Common myeloid progenitor, CD34-positive (primary cell): ENCODE data around the gene SBF2.

Experiments used
- CTCF ChIA-PET: fragments of 350-600 bp; sonication (Branson Sonifier 250); formaldehyde crosslinking; loops from one replicate; lab custom pipeline; 2021; ENCODE audit warnings: antibody characterized with exemption; lab: Charles Lee
- POLR2A ChIA-PET: fragments of 350-600 bp; sonication (Branson Sonifier 250); formaldehyde crosslinking; loops from one replicate; lab custom pipeline; 2021; ENCODE audit warnings: antibody characterized with exemption; lab: Charles Lee
- DNase-seq, 3 donors: peaks; one replicate each; pipeline versions ENCODE4 v3.0.0 to v3.0.0-alpha.2; 2013
- H3K27ac ChIP-seq, 2 experiments: 1 replicate in 1 of 2; 2 replicates in 1 of 2; pipeline ENCODE4 v1.7.0; 2013; ENCODE audit warnings: inconsistent platforms in 2 of 2, low read length in 2 of 2, mild to moderate bottlenecking in 2 of 2, low read depth in 1 of 2, moderate library complexity in 1 of 2; ENCODE audit not compliant: severe bottlenecking in 2 of 2, insufficient read depth in 1 of 2, poor library complexity in 1 of 2
- H3K27me3 ChIP-seq, 5 experiments: replicated peaks in 2 of 5; 1 replicate in 3 of 5; 2 replicates in 2 of 5; pipeline versions ENCODE4 v1.6.1 to v1.7.0; 2013; ENCODE audit warnings: low read length in 4 of 5, mild to moderate bottlenecking in 2 of 5, moderate library complexity in 2 of 5, inconsistent platforms in 1 of 5; ENCODE audit not compliant: insufficient read depth in 5 of 5, control insufficient read depth in 4 of 5
- H3K36me3 ChIP-seq, 4 experiments: 1 replicate in 2 of 4; 2 replicates in 2 of 4; pipeline versions ENCODE4 v1.6.1 to v1.7.0; 2013; ENCODE audit warnings: low read length in 3 of 4, control low read depth in 1 of 4, mild to moderate bottlenecking in 1 of 4; ENCODE audit not compliant: control insufficient read depth in 4 of 4, insufficient read depth in 4 of 4
- H3K4me1 ChIP-seq, 4 experiments: 1 replicate in 3 of 4; 2 replicates in 1 of 4; pipeline versions ENCODE4 v1.6.1 to v1.7.1; 2013; ENCODE audit warnings: low read length in 3 of 4, mild to moderate bottlenecking in 3 of 4, control low read depth in 1 of 4, inconsistent platforms in 1 of 4, moderate library complexity in 1 of 4; ENCODE audit not compliant: control insufficient read depth in 4 of 4, insufficient read depth in 4 of 4; ENCODE audit errors: control extremely low read depth in 1 of 4
- H3K4me3 ChIP-seq, 7 experiments: 1 replicate in 4 of 7; 2 replicates in 3 of 7; pipeline versions ENCODE4 v1.5.1 to v1.7.0; 2013; ENCODE audit warnings: mild to moderate bottlenecking in 7 of 7, low read length in 6 of 7, moderate library complexity in 6 of 7, inconsistent platforms in 2 of 7, low read depth in 2 of 7, control low read depth in 1 of 7; ENCODE audit not compliant: insufficient read depth in 4 of 7, control insufficient read depth in 1 of 7; ENCODE audit errors: extremely low read depth in 1 of 7
- H3K9me3 ChIP-seq, 5 experiments: 1 replicate in 4 of 5; 2 replicates in 1 of 5; pipeline versions ENCODE4 v1.6.1 to v1.7.1; 2013; ENCODE audit warnings: low read length in 4 of 5, mild to moderate bottlenecking in 2 of 5, inconsistent platforms in 1 of 5, low read depth in 1 of 5, moderate library complexity in 1 of 5; ENCODE audit not compliant: control insufficient read depth in 4 of 5, insufficient read depth in 2 of 5; ENCODE audit errors: control extremely low read depth in 1 of 5
- WGBS: methylation state at CpG from one replicate; pipeline ENCODE4 v1.1.5; 2013; ENCODE audit not compliant: insufficient coverage; 5-methylcytosine and 5-hydroxymethylcytosine counted together

Gene SBF2

DNA sequence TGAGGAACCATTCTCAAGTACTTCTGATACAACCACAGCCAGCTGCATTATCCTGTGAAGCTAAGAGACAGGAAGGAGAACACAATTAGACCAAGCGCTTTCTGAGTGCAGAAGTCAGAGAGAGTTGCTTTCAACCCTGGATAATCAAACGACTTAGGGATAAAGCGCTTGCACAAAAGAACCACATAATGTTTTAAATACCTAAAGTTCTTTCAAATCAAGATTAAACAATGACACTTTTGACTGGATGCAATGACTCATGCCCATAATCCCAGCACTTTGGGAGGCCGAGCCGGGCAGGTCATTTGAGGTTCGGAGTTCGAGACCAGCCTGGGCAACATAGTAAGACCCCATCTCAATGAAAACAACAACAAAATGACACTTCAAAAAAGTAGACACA, 485.1 kb downstream of the SBF2 start:
- H3K9me3 ChIP-seq: peaks cover 0 to 3% (median 0%) of the 10 kb centered on the region in 5 experiments
- ChIA-PET POLR2A (no interaction called here), CTCF (interaction anchor here (0.7 kb wide), 1 partner anchor 33 kb away, joined by 3 read pairs; no protein-coding TSS in a partner anchor)
- peak in 1 of 3 donors; percentile 30 for DNase-seq
- no peaks in the 10 kb centered on the region for H3K4me1 ChIP-seq
- 96% methylated on average over 3 of the region's 7 CpGs for WGBS
- H3K36me3 ChIP-seq: peaks cover 6 to 32% (median 14%) of the 10 kb centered on the region in 4 experiments
- no peak overlapping the region for H3K27ac ChIP-seq
- H3K4me3 ChIP-seq: no peak overlapping the region
- H3K27me3 ChIP-seq: no peaks in the 10 kb centered on the region

GRCh38 chr11:9806946-9807687, 486.9 kb downstream of the SBF2 start:
- Histone ChIP-seq H3K4me3 (no peak overlapping the region), H3K27ac (no peak overlapping the region), H3K4me1 (no peaks in the 10 kb centered on the region), H3K27me3 (no peaks in the 10 kb centered on the region), H3K36me3 (peaks cover 6 to 32% (median 14%) of the 10 kb centered on the region in 4 experiments), H3K9me3 (peaks cover 0 to 3% (median 0%) of the 10 kb centered on the region in 5 experiments)
- 100% methylated on average over 2 of the region's 4 CpGs for WGBS
- DNase-seq: no peak
- CTCF ChIA-PET: interaction anchor here (1.5 kb wide), 1 partner anchor 19 kb away, joined by 4 read pairs; no protein-coding TSS in a partner anchor
- POLR2A ChIA-PET: no interaction called here

GRCh38 chr11:9804419-9804902, 489.6 kb downstream of the SBF2 start:
- no peak for DNase-seq
- H3K27ac ChIP-seq: no peak overlapping the region
- ChIA-PET POLR2A (no interaction called here), CTCF (interaction anchor here (0.7 to 1.4 kb wide), 3 partner anchors 12 to 20 kb away, joined by 3 read pairs; no protein-coding TSS in a partner anchor)
- H3K9me3 ChIP-seq: peaks cover 0 to 3% (median 0%) of the 10 kb centered on the region in 5 experiments
- H3K27me3 ChIP-seq: no peaks in the 10 kb centered on the region
- peaks cover 8 to 25% (median 14%) of the 10 kb centered on the region in 4 experiments for H3K36me3 ChIP-seq
- H3K4me3 ChIP-seq: no peak overlapping the region
- WGBS: 80% methylated on average over 1 of the region's 2 CpGs
- H3K4me1 ChIP-seq: no peaks in the 10 kb centered on the region

- no peak overlapping the region for H3K4me3 ChIP-seq
- H3K4me1 ChIP-seq: no peaks in the 10 kb centered on the region
- H3K27me3 ChIP-seq: no peaks in the 10 kb centered on the region
- H3K27ac ChIP-seq: no peak overlapping the region
- DNase-seq: no peak
- 91% methylated on average over 2 of the region's 5 CpGs for WGBS
- peaks cover 9 to 25% (median 14%) of the 10 kb centered on the region in 4 experiments for H3K36me3 ChIP-seq
- peaks cover 0 to 3% (median 0%) of the 10 kb centered on the region in 5 experiments for H3K9me3 ChIP-seq
- ChIA-PET CTCF (interaction anchor here (1.0 to 1.4 kb wide), 2 partner anchors 13 to 15 kb away, joined by 3 read pairs; no protein-coding TSS in a partner anchor), POLR2A (no interaction called here)
Observed at GRCh38 chr11:9803685-9804418, 490.2 kb downstream of the SBF2 start.

GRCh38 chr11:9802291-9802861, 491.6 kb downstream of the SBF2 start:
- Histone ChIP-seq H3K27ac (no peak overlapping the region), H3K4me1 (no peaks in the 10 kb centered on the region), H3K27me3 (no peaks in the 10 kb centered on the region), H3K4me3 (no peak overlapping the region), H3K9me3 (peaks cover 0 to 3% (median 0%) of the 10 kb centered on the region in 5 experiments), H3K36me3 (peaks cover 2 to 15% (median 7%) of the 10 kb centered on the region in 4 experiments)
- ChIA-PET CTCF (no interaction called here), POLR2A (no interaction called here)
- 88% methylated on average over 2 of the region's 3 CpGs for WGBS
- DNase-seq: no peak

GRCh38 chr11:9799886-9800285, 494.1 kb downstream of the SBF2 start:
- Histone ChIP-seq H3K4me3 (no peak overlapping the region), H3K4me1 (no peaks in the 10 kb centered on the region), H3K36me3 (peaks cover 0 to 6% (median 0%) of the 10 kb centered on the region in 4 experiments), H3K27ac (no peak overlapping the region), H3K9me3 (no peaks in the 10 kb centered on the region), H3K27me3 (no peaks in the 10 kb centered on the region)
- WGBS: 97% methylated on average over 3 of the region's 3 CpGs
- DNase-seq: no peak
- ChIA-PET POLR2A (no interaction called here), CTCF (no interaction called here)
